ENCODE data around the gene SORCS2. TPM values are rescaled to one million over a fixed set of nuclear protein-coding genes. Genes with fewer than 3 reads are reported as not detected.

SORCS2 gene
- total RNA-seq, 2 donors from 2014 or later = 0.05 to 0.07 TPM

DNA sequence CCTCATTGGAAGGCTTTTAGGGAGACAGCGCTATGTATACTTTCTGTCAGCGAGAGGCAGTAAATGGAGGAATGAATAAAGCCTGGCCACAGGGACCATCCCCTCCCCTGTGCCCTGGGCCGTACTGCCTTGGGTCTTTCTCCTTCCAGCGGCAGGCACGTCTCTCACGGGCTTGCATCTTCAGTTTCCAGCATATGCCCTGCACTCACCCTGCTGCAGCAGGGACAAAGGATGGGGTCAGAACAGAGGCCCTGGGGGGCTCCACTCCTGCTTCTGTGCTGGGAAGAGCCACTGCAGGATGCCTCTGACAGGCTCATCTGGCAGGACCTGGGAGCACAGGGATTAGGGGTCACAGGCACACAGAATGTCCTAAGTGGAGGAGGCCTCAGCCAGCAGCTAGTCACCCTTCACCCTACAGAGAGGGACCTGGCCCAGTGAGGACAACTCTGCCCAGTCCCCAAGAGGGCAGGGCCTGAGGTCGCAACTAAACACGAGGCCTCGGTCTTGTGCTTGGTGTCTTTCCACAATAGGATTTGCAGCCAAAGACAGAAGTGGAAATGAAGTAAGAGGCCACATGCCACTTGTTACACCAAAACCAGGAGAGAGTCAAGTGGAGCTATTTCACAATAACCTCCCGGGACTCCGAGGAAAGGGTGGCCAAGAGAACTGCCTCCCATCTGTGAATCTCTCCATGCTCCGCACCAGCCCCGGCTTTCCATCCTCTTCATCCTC lies 596.5 kb downstream of the SORCS2 start:
- no peaks in the 10 kb centered on the region for H3K9me3 Mint-ChIP-seq
- ATAC-seq (replicated peaks in 1 of 2) = no peak
- H3K36me3 Mint-ChIP-seq (ENCODE audit: insufficient read depth in 2 of 2) = peaks cover 0 to 2% of the 10 kb centered on the region in 2 donors
- no peak overlapping the region for H3K27ac Mint-ChIP-seq
- H3K27me3 Mint-ChIP-seq (ENCODE audit: low read depth) = no peaks in the 10 kb centered on the region
- no peaks in the 10 kb centered on the region for H3K4me1 Mint-ChIP-seq (ENCODE audit: low read depth)
- DNase-seq = no peak
- no peak overlapping the region for H3K4me3 Mint-ChIP-seq

DNA sequence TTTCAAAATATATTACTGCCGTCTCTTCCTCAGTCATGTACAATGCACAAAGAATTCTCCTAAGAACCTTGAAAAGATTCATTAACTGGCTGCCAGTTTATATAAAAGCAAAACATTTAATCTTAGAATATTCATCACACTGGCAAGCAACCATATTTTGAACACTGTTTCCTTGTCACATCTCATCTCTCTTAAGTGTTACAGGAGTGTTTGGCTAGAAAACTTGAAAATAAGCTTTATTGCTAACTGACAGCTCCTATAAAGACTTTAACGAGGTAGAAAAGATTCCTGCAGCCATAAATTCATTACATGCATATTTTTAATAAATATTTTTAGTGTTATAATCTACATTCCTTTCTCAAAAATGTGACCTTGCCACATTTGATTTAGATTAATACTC lies 597.7 kb downstream of the SORCS2 start:
- no peaks in the 10 kb centered on the region for H3K27me3 Mint-ChIP-seq (ENCODE audit: low read depth)
- no peak overlapping the region for H3K27ac Mint-ChIP-seq
- H3K36me3 Mint-ChIP-seq (ENCODE audit: insufficient read depth in 2 of 2) = peaks cover 0 to 2% of the 10 kb centered on the region in 2 donors
- no peak for ATAC-seq (replicated peaks in 1 of 2)
- DNase-seq = no peak
- H3K9me3 Mint-ChIP-seq = no peaks in the 10 kb centered on the region
- no peak overlapping the region for H3K4me3 Mint-ChIP-seq
- H3K4me1 Mint-ChIP-seq (ENCODE audit: low read depth) = no peaks in the 10 kb centered on the region

DNA sequence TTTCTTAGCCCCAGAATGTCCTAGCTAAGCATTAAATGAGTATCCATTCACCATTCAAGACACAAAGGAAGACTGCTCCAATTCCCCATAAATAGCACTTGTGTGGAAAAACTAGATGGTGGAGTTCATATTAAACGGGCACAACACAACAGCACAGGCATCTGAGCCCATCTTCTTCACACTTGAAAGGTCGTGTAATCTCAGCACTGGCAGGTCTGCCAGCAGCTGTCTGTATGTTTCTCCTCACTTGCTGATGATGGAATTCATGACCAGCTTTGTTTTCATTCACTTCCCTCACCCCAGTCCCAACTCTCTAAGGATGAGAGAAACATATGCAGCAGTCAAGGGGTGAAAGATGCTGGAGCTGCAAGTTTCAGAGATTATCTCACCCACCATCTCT lies 598.7 kb downstream of the SORCS2 start:
- Mint-ChIP-seq H3K27me3 (ENCODE audit: low read depth) (no peaks in the 10 kb centered on the region), H3K9me3 (no peaks in the 10 kb centered on the region), H3K4me3 (no peak overlapping the region), H3K27ac (no peak overlapping the region), H3K4me1 (ENCODE audit: low read depth) (no peaks in the 10 kb centered on the region), H3K36me3 (ENCODE audit: insufficient read depth in 2 of 2) (peaks cover 0 to 2% of the 10 kb centered on the region in 2 donors)
- ATAC-seq (replicated peaks in 1 of 2) = no peak
- DNase-seq = no peak

Other genes starting within 250 kb of the SORCS2 start
- gene TADA2B, start 149.2 kb upstream of the SORCS2 start, total RNA-seq = 10 to 100 TPM; 14.5 to 15.3 TPM
- 10 to 100 TPM; 47.6 to 65.5 TPM for gene GRPEL1, start 124.5 kb upstream of the SORCS2 start, total RNA-seq
- gene PSAPL1, start 242.4 kb downstream of the SORCS2 start, total RNA-seq = not detected

All from activated T-cell treated with anti-CD3 and anti-CD28 coated beads, Interleukin-2, amount 50 U/mL, for 72 hours (primary cell).